ENCODE data around the gene OR4A15. TPM values are rescaled to one million over a fixed set of nuclear protein-coding genes. Genes with fewer than 3 reads are reported as not detected.

The OR4A15 gene
- not detected for total RNA-seq

DNA sequence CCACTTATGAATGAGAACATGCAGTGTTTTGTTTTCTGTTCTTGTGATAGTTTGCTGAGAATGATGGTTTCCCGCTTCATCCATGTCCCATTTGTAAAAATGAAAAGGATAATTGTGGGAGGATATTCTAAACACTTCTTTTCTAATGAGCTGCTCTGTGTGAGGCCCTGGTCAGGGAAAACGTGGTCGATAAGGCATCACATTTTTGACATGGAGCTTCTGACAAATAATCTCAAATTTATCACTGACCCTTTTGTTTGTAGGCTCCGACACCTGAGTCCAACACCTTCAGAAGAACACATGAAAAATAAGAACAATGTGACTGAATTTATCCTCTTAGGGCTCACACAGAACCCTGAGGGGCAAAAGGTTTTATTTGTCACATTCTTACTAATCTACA is at the start of gene OR4A15:
OR4A15 (plus strand) TSS at position 301 of the 400 bp plus-strand sequence; CDS start at position 301, 0 bp downstream.
- Mint-ChIP-seq H3K27ac (no peak within 1 kb of the TSS), H3K36me3 (ENCODE audit: low read depth) (no peaks in the 10 kb centered on the region), H3K27me3 (no peaks in the 10 kb centered on the region), H3K9me3 (ENCODE audit: low read depth) (peaks cover 26% of the 10 kb centered on the region), H3K4me1 (no peaks in the 10 kb centered on the region), H3K4me3 (no peak within 1 kb of the TSS)
- ATAC-seq (no peak), DNase-seq (no peak)
- intact Hi-C loops (cut with DNase I, micrococcal nuclease) = no loop called here
- CTCF ChIA-PET = no interaction called here
- POLR2A ChIA-PET = no interaction called here

DNA sequence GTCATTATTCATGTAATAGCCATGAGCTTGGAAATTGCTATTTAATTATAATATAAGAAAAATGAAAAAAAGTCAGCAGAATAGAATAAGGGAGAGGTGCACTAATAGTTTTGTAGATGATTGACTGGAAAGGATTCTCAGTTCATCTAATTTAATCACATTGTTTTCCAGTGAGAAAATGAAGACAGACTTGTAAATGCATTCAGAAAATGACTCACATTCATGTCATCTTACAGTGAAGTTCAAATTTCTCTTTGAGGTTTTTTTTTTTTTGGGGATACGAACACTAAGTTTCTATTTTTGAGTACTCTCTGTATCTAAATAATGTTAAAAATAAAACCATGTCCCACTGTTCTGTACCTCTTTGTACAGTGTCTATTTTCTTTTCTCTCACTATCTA is 43.3 kb upstream of the OR4A15 start:
- ATAC-seq (no peak), DNase-seq (no peak)
- ChIA-PET POLR2A (no interaction called here), CTCF (no interaction called here)
- H3K27me3 Mint-ChIP-seq = no peaks in the 10 kb centered on the region
- no peaks in the 10 kb centered on the region for H3K36me3 Mint-ChIP-seq (ENCODE audit: low read depth)
- peaks cover 18% of the 10 kb centered on the region for H3K9me3 Mint-ChIP-seq (ENCODE audit: low read depth)
- no peak overlapping the region for H3K27ac Mint-ChIP-seq
- no peaks in the 10 kb centered on the region for H3K4me1 Mint-ChIP-seq
- H3K4me3 Mint-ChIP-seq = no peak overlapping the region
- intact Hi-C loops (cut with DNase I, micrococcal nuclease) = no loop called here

DNA sequence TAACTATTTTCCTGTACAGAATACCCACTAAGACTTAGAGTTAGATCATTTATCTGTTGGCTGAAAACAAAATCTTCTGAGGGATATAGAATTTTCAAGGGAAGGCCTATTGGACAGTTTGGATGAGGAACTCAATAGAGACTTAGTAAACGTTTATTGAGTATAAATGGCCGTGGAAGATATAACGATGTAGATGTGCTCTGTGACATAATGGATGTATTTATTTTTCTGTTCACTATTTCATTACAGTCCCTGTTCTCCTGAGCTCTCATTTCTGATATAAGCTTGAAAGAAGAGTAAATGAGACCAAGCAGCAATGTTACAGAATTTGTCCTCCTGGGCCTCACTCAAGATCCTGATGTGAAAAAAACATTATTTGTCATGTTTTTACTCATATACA is 24.9 kb upstream of the OR4A15 start, which contains the start of gene OR4A16:
OR4A16 (plus strand) TSS at position 301 of the 400 bp plus-strand sequence; CDS start at position 301, 0 bp downstream.
- Mint-ChIP-seq H3K27ac (no peak within 1 kb of the TSS), H3K36me3 (ENCODE audit: low read depth) (no peaks in the 10 kb centered on the region), H3K9me3 (ENCODE audit: low read depth) (peaks cover 22% of the 10 kb centered on the region), H3K27me3 (no peaks in the 10 kb centered on the region), H3K4me1 (no peaks in the 10 kb centered on the region), H3K4me3 (no peak within 1 kb of the TSS)
- DNase-seq (no peak), ATAC-seq (no peak)
- intact Hi-C loops (cut with DNase I, micrococcal nuclease) = no loop called here
- CTCF ChIA-PET = no interaction called here
- POLR2A ChIA-PET = no interaction called here

DNA sequence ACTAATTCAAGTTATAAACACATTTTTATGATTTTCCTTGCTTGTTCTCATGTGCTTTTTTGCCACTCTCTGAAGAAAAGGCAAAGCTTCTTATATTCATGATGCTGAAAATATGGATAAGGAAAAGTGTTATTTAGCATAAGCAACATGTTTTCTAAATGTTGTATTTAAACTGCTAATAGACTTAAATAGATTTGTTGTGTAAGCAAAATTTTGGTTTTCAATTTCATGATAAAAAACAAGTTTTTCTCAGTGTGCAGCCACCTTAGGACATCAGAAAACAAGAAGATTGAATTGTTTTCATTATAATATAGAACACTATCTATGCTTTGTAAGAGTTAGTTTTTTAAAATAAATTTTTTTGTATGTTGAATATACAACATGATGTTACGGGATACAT is 22.5 kb upstream of the OR4A15 start:
- POLR2A ChIA-PET = no interaction called here
- H3K27ac Mint-ChIP-seq = no peak overlapping the region
- CTCF ChIA-PET = no interaction called here

DNA sequence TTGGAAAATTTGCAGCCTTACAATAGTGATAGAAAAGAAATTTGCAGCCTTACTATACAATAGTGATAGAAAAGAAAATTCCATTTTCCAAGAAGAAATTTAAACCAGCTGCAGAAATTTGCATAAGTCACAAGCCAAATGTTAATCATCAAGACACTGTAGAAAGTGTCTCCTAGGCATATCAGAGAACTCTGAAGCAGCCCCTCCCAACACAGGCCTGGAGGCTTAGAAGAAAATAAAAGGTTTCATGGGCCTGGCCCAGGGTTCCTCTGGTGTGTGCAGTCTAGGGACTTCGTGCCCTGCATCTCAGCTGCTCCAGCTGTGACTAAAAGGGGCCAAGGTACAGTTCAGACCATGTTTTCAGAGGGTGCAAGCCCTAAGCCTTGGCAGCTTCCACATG is 18.7 kb upstream of the OR4A15 start:
- Mint-ChIP-seq H3K4me1 (no peaks in the 10 kb centered on the region), H3K27ac (no peak overlapping the region), H3K36me3 (ENCODE audit: low read depth) (no peaks in the 10 kb centered on the region), H3K4me3 (no peak overlapping the region), H3K27me3 (no peaks in the 10 kb centered on the region), H3K9me3 (ENCODE audit: low read depth) (peaks cover 8% of the 10 kb centered on the region)
- intact Hi-C loops (cut with DNase I, micrococcal nuclease) = no loop called here
- CTCF ChIA-PET = no interaction called here
- ATAC-seq (no peak), DNase-seq (no peak)
- POLR2A ChIA-PET = no interaction called here

More for the DNA sequence above, 22.5 kb upstream of the OR4A15 start:
- H3K9me3 Mint-ChIP-seq (ENCODE audit: low read depth) = peaks cover 20% of the 10 kb centered on the region
- H3K4me3 Mint-ChIP-seq = no peak overlapping the region
- DNase-seq (no peak), ATAC-seq (no peak)
- H3K4me1 Mint-ChIP-seq = no peaks in the 10 kb centered on the region
- H3K27me3 Mint-ChIP-seq = no peaks in the 10 kb centered on the region
- no peaks in the 10 kb centered on the region for H3K36me3 Mint-ChIP-seq (ENCODE audit: low read depth)
- intact Hi-C loops (cut with DNase I, micrococcal nuclease) = no loop called here

DNA sequence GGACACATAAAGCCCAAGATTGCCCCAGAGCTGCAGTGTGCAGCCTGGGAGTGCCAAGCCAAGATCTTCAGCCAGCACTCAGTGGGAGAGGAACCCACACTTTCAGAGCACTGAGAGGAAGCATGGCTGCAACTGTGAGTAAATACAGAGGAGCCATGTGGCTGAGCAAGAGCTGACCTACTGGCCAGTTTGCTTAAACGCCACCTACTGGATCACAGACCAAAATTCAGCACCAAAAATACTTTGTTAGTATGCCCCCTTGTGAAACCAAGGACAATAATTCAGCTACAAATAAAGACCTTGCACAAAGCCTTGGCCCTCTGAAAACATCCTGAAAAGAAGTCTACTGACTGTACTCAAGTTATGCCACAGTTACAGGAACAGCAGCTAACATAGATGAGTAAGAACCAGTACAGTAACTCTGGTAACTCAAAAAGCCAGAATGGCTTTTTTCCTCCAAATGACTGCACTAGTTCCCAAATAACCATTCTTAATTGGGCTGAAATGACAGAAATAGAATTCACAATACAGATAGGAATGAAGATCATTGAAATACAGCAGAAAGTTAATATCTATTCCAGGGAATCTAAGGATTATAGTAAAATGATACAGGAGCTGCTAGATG is 10.1 kb upstream of the OR4A15 start:
- Mint-ChIP-seq H3K36me3 (ENCODE audit: low read depth) (no peaks in the 10 kb centered on the region), H3K27me3 (no peaks in the 10 kb centered on the region), H3K4me3 (no peak overlapping the region), H3K9me3 (ENCODE audit: low read depth) (peaks cover 30% of the 10 kb centered on the region), H3K4me1 (no peaks in the 10 kb centered on the region), H3K27ac (no peak overlapping the region)
- CTCF ChIA-PET = interaction anchor here (1.5 kb wide), 1 partner anchor 8 kb away, joined by 3 read pairs; no protein-coding TSS in a partner anchor
- POLR2A ChIA-PET = no interaction called here
- intact Hi-C loops (cut with DNase I, micrococcal nuclease) = no loop called here
- ATAC-seq (no peak), DNase-seq (no peak)

DNA sequence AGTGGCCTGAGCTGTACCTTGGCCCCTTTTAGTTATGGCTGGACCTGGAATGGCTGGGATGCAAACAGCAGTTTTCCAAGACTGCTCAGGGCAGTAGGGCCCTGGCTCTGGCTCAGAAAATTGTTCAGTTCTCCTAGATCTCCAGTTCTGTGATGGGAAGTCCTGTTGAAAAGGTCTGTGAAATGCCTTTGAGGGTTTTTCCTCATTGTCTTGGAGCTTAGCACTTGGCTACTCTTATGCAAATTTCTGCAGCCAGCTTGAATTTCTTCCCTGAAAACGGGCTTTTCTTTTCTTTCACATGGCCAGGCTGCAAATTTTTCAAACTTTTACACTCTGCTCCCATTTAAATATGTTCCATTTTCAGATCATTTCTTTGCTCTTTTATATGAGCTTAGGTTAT is 33.2 kb downstream of the OR4A15 start:
- no peak for DNase-seq
- ATAC-seq = no peak
- peaks cover 17% of the 10 kb centered on the region for H3K9me3 Mint-ChIP-seq (ENCODE audit: low read depth)
- H3K4me1 Mint-ChIP-seq = no peaks in the 10 kb centered on the region
- no peaks in the 10 kb centered on the region for H3K27me3 Mint-ChIP-seq
- POLR2A ChIA-PET = no interaction called here
- no peak overlapping the region for H3K27ac Mint-ChIP-seq
- peaks cover 3% of the 10 kb centered on the region for H3K36me3 Mint-ChIP-seq (ENCODE audit: low read depth)
- H3K4me3 Mint-ChIP-seq = no peak overlapping the region
- CTCF ChIA-PET = no interaction called here
- intact Hi-C loops (cut with DNase I, micrococcal nuclease) = no loop called here

Other genes starting within 250 kb of the OR4A15 start
- gene TRIM48, start 105.8 kb upstream of the OR4A15 start, total RNA-seq = not detected
- gene OR4A16, start 24.8 kb upstream of the OR4A15 start, total RNA-seq = not detected
- gene OR4C15, start 186.5 kb downstream of the OR4A15 start, total RNA-seq = not detected
- not detected for gene OR4C16, start 204.2 kb downstream of the OR4A15 start, total RNA-seq
- not detected for gene OR4C11, start 239.7 kb downstream of the OR4A15 start, total RNA-seq

Data from activated CD4-positive, alpha-beta T cell treated with anti-CD3 and anti-CD28 coated beads for 36 hours (primary cell).